Spleen (tissue), 3 donors: Measurements from ENCODE around the gene PCDHA6.

Experiments
- POLR2A ChIP-seq, 3 donors: fragments of 450-650 bp; IDR thresholded peaks; one replicate each; pipeline ENCODE4 v1.5.1; 2017; ENCODE audit warnings: antibody characterized with exemption in 3 of 3, mild to moderate bottlenecking in 1 of 3
- POLR2AphosphoS5 ChIP-seq, 3 donors: sonication (generic); formaldehyde crosslinking; IDR thresholded peaks; one replicate each; pipeline ENCODE4 v1.5.1; 2017; ENCODE audit warnings: antibody characterized with exemption in 3 of 3

- no peak for TF ChIP-seq POLR2AphosphoS5 (IDR thresholded peaks at IDR 0.05)
- no peak for TF ChIP-seq POLR2A (IDR thresholded peaks at IDR 0.05)
These were observed 5.5 kb upstream of the PCDHA6 start for GRCh38 chr5:140822281-140822629.
